ENCODE measurements around the gene LRFN4. TPM values are rescaled to one million over a fixed set of nuclear protein-coding genes. Genes with fewer than 3 reads are reported as not detected.

LRFN4 gene
- total RNA-seq, 1 donor from 2014 or later, result 3.8 TPM

DNA sequence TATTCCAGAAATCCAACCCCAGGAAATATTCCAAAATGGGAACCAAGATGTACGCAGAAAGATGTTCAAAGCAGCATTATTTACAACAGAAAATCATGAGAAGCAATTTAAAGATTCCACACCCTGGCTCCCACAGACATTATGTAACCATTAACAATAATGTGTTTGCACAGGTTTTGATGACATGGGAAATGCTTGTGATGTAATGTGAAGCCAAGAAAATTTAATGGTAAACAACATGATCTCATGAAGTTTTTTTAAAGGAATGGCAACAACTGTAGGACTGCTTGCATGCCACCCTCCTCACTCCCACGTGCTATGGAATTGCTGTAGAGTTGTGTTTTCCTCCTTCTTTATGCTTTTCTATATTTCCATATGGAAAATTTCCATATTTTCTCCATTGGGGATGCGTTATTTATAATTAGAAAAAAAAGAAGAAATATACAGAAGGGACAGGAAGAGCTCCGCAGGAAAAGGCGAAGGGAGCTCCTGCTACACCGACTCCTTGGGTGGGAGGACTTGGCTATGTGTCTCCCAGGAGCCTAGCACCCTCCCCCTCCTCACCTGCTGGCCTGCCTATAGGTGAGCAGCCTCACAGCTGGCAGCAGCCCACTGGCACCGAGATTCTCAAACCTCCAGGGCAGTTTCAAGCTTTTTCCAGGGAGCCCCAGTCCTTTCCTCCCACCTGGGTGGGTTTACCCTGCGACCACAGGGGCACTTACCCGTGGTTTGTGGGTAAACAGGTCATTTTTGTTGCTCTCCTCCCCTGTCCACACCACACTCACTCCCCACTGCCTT, 20.9 kb downstream of the LRFN4 start:
- DNase-seq, result no peak
- POLR2A ChIA-PET, result interaction anchor here (1.4 kb wide), 1 partner anchor 35 kb away, joined by 4 read pairs; no protein-coding TSS in a partner anchor

DNA sequence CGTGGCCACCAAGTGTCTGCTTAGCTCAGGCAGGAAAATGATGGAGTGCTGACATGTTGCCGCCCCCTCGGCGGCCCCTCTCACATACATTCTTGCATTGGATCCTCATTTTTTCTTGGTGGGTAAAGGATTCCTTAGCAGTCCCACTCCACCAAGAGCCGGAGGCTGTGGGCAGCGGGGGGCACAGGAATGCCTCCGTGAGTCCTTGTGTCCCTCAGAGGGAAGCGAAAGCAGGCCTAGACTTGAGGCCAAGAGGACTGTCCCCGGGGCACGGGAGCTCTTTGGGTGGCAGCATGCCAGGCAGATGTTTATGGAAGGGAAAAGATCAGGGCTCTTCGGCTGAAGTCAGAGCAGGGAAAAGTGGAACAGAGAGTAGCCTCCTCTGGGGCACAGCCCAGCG, 21.6 kb downstream of the LRFN4 start:
- H3K36me3 Mint-ChIP-seq (ENCODE audit: low read depth), result no peaks in the 10 kb centered on the region
- H3K4me3 Mint-ChIP-seq, result no peak overlapping the region
- H3K4me1 Mint-ChIP-seq, result no peaks in the 10 kb centered on the region
- H3K27me3 Mint-ChIP-seq, result peaks cover 16% of the 10 kb centered on the region
- no peak overlapping the region for H3K27ac Mint-ChIP-seq
- H3K9me3 Mint-ChIP-seq, result no peaks in the 10 kb centered on the region
- CTCF ChIA-PET, result interaction anchor here (1.2 kb wide), 1 partner anchor 44 kb away, joined by 3 read pairs; no protein-coding TSS in a partner anchor
- intact Hi-C loops (cut with micrococcal nuclease), result no loop called here
- DNase-seq (no peak), ATAC-seq (ENCODE audit: low read depth) (no peak)
- POLR2A ChIA-PET, result interaction anchor here (1.4 kb wide), 1 partner anchor 36 kb away, joined by 4 read pairs; no protein-coding TSS in a partner anchor
- TF ChIP-seq, protein P1, sequence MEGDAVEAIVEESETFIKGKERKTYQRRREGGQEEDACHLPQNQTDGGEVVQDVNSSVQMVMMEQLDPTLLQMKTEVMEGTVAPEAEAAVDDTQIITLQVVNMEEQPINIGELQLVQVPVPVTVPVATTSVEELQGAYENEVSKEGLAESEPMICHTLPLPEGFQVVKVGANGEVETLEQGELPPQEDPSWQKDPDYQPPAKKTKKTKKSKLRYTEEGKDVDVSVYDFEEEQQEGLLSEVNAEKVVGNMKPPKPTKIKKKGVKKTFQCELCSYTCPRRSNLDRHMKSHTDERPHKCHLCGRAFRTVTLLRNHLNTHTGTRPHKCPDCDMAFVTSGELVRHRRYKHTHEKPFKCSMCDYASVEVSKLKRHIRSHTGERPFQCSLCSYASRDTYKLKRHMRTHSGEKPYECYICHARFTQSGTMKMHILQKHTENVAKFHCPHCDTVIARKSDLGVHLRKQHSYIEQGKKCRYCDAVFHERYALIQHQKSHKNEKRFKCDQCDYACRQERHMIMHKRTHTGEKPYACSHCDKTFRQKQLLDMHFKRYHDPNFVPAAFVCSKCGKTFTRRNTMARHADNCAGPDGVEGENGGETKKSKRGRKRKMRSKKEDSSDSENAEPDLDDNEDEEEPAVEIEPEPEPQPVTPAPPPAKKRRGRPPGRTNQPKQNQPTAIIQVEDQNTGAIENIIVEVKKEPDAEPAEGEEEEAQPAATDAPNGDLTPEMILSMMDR (IDR thresholded peaks at IDR 0.05), result no peak

More for the DNA sequence above, 20.9 kb downstream of the LRFN4 start:
- no peak overlapping the region for H3K4me3 Mint-ChIP-seq
- ATAC-seq (ENCODE audit: low read depth), result no peak
- H3K36me3 Mint-ChIP-seq (ENCODE audit: low read depth), result no peaks in the 10 kb centered on the region
- TF ChIP-seq, protein P1 (IDR thresholded peaks at IDR 0.05), result no peak
- CTCF ChIA-PET, result interaction anchor here (1.2 kb wide), 1 partner anchor 43 kb away, joined by 3 read pairs; no protein-coding TSS in a partner anchor
- H3K9me3 Mint-ChIP-seq, result no peaks in the 10 kb centered on the region
- no peak overlapping the region for H3K27ac Mint-ChIP-seq
- no peaks in the 10 kb centered on the region for H3K4me1 Mint-ChIP-seq
- intact Hi-C loops (cut with micrococcal nuclease), result no loop called here
- peaks cover 16% of the 10 kb centered on the region for H3K27me3 Mint-ChIP-seq

DNA sequence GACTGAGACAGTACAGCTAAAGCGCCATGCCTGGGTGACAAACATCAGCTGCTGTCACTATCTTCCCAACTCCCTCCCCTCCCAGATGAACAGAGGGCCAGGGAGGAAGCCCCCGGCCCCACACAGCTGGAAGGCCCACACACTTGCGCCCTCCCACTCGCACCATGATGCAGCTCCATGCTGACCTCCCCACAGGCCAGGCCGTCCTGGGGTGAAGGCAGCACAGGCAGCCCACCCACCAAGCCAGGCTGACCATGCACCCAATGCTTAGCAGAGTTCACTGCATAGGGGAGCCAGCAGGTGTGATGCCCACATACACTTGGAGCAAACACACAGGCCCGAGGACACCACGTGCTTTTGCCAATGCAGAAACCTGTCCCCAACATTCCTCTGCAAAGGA, 22.1 kb downstream of the LRFN4 start:
- CTCF ChIA-PET, result interaction anchor here (1.2 kb wide), 1 partner anchor 44 kb away, joined by 3 read pairs; no protein-coding TSS in a partner anchor
- no peaks in the 10 kb centered on the region for H3K9me3 Mint-ChIP-seq

DNA sequence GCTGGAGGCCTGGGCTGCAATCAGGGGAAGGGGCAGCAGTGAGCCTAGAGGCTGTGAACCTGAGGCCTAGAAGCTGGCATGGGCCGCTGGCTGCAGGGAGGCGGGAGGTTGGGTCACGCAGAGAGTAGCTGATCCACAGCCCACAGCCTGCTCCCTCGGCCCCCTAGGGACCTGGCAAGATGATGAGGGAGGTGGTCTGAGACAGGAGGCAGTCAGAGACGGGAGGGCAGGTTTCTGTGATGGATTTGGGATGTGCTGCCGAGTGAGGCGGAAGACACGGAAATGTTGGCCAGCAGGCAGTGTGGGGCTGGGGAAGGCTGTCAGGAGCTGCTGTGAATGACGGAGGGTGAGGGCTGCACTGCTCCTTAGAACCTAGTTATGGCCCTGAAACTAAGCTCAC, 22.7 kb downstream of the LRFN4 start:
- TF ChIP-seq, protein P1 (IDR thresholded peaks at IDR 0.05), result no peak
- Mint-ChIP-seq H3K4me3 (no peak overlapping the region), H3K36me3 (ENCODE audit: low read depth) (no peaks in the 10 kb centered on the region), H3K27me3 (peaks cover 10% of the 10 kb centered on the region), H3K27ac (no peak overlapping the region), H3K9me3 (no peaks in the 10 kb centered on the region), H3K4me1 (no peaks in the 10 kb centered on the region)
- DNase-seq (no peak), ATAC-seq (ENCODE audit: low read depth) (no peak)
- POLR2A ChIA-PET, result no interaction called here
- intact Hi-C loops (cut with micrococcal nuclease), result no loop called here
- CTCF ChIA-PET, result no interaction called here

More for the DNA sequence above, 22.1 kb downstream of the LRFN4 start:
- H3K27ac Mint-ChIP-seq, result no peak overlapping the region
- H3K4me3 Mint-ChIP-seq, result no peak overlapping the region
- no peak for DNase-seq
- H3K36me3 Mint-ChIP-seq (ENCODE audit: low read depth), result no peaks in the 10 kb centered on the region
- intact Hi-C loops (cut with micrococcal nuclease), result no loop called here
- peaks cover 16% of the 10 kb centered on the region for H3K27me3 Mint-ChIP-seq
- TF ChIP-seq, protein P1 (IDR thresholded peaks at IDR 0.05), result no peak
- POLR2A ChIA-PET, result interaction anchor here (1.4 kb wide), 1 partner anchor 36 kb away, joined by 4 read pairs; no protein-coding TSS in a partner anchor
- no peak for ATAC-seq (ENCODE audit: low read depth)
- no peaks in the 10 kb centered on the region for H3K4me1 Mint-ChIP-seq

DNA sequence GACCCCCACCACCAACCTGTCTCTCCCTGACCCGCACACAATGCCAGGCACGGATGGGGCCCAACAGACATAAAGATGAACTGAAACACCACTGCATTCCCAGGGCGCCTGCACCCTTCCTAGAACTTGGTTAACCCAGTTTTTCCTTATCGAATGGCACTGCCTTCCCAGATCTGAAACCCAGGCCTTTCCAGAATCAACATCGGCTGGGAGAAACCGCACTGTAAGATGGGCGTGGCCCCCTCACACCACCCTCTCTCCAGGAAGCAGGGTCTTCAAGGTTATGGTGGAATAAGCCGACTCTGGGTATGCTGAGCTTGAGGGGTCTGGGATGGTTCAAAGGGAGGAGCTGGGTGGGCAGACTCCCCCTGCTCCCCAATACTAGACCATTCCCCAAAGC, 23.1 kb downstream of the LRFN4 start:
- Mint-ChIP-seq H3K36me3 (ENCODE audit: low read depth) (no peaks in the 10 kb centered on the region), H3K27ac (no peak overlapping the region)
- CTCF ChIA-PET, result no interaction called here

More for the DNA sequence above, 23.1 kb downstream of the LRFN4 start:
- DNase-seq, result no peak
- no peaks in the 10 kb centered on the region for H3K9me3 Mint-ChIP-seq
- no peak overlapping the region for H3K4me3 Mint-ChIP-seq
- H3K27me3 Mint-ChIP-seq, result peaks cover 7% of the 10 kb centered on the region
- TF ChIP-seq, protein P1 (IDR thresholded peaks at IDR 0.05), result no peak
- no peak for ATAC-seq (ENCODE audit: low read depth)
- H3K4me1 Mint-ChIP-seq, result no peaks in the 10 kb centered on the region
- intact Hi-C loops (cut with micrococcal nuclease), result no loop called here
- POLR2A ChIA-PET, result no interaction called here

Data from activated B cell treated with CpG ODN at 0.5 μM for 24 hours (primary cell).